Stimulated activated CD4-positive, alpha-beta T cell treated with anti-CD3 and anti-CD28 coated beads, Interleukin-4, amount 100 ng/mL, for 48 hours (primary cell): Measurements from ENCODE around the gene ZDHHC18.
"Not testable (repeated sequence)": the region's sequence is repeated elsewhere in the genome, so short reads cannot be mapped to it uniquely, and the experiment has no call there.

ENCODE experiments used
- DNase-seq, 2 donors: peaks; one replicate each; pipeline ENCODE4 v3.0.0-alpha.2; 2020; ENCODE audit warnings: low read depth in 2 of 2

ZDHHC18 gene

GRCh38 chr1:26791148-26791547 lies 35.3 kb upstream of the ZDHHC18 start:
- DNase-seq, result no peak

GRCh38 chr1:26791626-26792025 lies 34.9 kb upstream of the ZDHHC18 start:
- DNase-seq, result no peak

GRCh38 chr1:26792924-26793323 lies 33.6 kb upstream of the ZDHHC18 start:
- DNase-seq, result no peak

DNA sequence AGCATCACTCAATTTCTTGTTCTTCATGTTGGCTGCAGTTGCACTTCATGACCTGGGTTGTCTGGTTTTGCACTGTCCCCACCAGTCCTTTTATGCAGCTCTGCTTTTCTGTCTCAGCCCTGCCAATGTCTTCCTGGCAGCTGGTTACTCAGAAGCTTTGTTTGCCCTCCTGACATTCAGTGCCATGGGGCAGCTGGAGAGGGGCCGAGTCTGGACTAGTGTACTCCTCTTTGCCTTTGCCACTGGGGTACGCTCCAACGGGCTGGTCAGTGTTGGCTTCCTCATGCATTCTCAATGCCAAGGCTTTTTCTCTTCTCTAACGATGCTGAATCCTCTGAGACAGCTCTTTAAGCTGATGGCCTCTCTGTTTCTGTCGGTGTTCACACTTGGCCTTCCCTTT lies 32.1 kb upstream of the ZDHHC18 start:
- no peak for DNase-seq

DNA sequence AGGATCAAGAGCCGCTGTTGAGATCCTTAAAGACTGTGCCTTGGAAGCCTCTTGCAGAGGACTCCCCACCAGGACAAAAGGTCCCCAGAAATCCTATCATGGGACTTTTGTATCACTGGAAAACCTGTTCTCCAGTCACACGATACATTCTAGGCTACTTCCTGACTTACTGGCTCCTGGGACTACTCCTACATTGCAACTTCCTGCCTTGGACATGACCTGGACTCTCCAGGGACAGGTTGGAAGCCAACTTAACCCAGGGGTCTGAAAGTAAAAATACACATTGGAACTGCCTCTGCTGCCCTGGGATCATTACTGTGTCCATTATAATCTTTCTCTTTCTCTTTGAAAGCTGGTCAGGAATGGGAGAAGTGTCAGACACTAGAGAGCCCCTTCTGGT lies 28.9 kb upstream of the ZDHHC18 start:
- DNase-seq, result no peak

- DNase-seq, result no peak
Observed at GRCh38 chr1:26799479-26800142, 26.9 kb upstream of the ZDHHC18 start.

DNA sequence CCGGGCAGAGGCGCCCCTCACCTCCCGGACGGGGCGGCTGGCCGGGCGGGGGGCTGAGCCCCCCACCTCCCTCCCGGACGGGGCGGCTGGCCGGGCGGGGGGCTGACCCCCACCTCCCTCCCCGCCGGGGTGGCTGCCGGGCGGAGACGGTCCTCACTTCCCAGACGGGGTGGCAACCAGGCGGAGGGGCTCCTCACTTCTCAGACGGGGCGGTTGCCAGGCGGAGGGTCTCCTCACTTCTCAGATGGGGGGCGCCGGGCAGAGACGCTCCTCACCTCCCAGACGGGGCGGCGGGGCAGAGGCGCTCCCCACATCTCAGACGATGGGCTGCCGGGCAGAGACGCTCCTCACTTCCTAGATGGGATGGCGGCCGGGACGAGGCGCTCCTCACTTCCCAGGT lies 22.6 kb upstream of the ZDHHC18 start:
- not testable (repeated sequence) for DNase-seq

DNA sequence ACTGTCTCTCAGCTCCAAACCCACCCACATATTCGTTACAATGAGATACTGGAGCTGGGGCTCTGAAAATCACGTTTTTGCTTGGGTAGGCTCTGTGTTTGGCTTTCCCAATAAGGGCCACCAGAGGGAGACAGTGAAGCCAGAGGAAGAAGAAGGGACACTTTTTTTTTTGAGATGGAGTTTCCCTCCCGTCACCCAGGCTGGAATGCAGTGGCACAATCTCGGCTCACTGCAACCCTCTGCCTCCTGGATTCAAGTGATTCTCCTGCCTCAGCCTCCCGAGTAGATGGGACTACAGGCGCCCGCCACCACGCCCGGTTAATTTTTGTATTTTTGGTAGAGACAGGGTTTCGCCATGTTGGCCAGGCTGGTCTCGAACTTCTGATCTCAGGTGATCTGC lies 16.4 kb upstream of the ZDHHC18 start:
- DNase-seq, result peak; percentile 55 to 70

- DNase-seq, result no peak
Observed at GRCh38 chr1:26811057-26811456, 15.4 kb upstream of the ZDHHC18 start.

- no peak for DNase-seq
Observed at GRCh38 chr1:26811708-26812107, 14.8 kb upstream of the ZDHHC18 start.

GRCh38 chr1:26814377-26814776 lies 12.1 kb upstream of the ZDHHC18 start:
- no peak for DNase-seq

GRCh38 chr1:26814893-26815292 lies 11.6 kb upstream of the ZDHHC18 start:
- DNase-seq, result no peak

GRCh38 chr1:26820784-26821269 lies 5.7 kb upstream of the ZDHHC18 start:
- DNase-seq, result no peak

GRCh38 chr1:26822737-26823395 lies 3.6 kb upstream of the ZDHHC18 start:
- no peak for DNase-seq

GRCh38 chr1:26824731-26825130 lies 1.8 kb upstream of the ZDHHC18 start:
- DNase-seq, result no peak

GRCh38 chr1:26827106-26827604 lies 667 bp downstream of the ZDHHC18 start:
- DNase-seq, result no peak

DNA sequence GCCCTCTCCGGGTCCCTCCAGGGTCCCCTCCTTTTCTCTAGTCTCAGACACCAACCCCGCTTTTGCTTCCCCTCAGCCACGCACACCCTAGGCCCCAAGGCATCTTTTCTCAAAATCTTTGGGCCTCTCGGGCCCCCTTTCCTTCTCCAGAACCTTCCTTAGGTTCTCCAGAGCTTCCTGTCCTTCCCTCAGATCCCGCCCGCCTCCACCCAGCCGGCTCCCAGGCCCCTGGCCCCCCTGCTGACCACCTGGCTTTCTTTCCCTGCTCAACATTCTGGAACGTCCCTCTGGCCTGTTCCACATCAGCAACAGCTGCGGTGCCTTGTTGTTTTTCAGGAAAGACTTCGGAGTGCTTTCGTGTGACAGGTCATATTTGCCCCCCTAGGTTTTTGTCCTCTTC lies 1.2 kb downstream of the ZDHHC18 start:
- DNase-seq, result no peak

DNA sequence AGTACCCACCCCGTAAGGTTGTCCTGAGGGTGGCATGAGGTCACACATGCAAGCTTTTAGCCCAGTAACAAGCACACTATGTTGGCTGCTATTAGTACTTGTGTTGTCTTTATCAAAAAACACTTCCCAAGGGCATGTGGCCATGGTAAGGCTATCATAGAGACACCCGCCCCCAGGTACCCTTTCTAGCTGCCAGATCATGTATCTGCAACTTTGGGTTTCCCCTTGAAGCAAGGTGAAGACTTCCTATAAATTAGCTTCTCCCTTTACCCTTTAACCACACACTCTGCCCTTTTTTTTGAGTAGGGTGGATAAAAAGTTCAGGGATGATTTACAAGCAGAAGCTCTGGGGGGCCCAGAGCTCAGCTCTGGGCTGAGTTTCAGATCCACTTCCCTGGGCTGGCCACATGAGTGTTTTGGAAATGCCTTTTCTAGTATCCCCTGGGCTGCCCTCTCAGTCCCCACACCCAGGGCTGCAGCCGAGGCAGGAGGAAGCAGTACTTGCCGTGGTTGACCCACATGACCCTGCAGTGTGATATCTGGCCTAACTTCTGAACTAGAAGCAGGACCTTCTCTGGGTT lies 2.0 kb downstream of the ZDHHC18 start:
- DNase-seq, result no peak

DNA sequence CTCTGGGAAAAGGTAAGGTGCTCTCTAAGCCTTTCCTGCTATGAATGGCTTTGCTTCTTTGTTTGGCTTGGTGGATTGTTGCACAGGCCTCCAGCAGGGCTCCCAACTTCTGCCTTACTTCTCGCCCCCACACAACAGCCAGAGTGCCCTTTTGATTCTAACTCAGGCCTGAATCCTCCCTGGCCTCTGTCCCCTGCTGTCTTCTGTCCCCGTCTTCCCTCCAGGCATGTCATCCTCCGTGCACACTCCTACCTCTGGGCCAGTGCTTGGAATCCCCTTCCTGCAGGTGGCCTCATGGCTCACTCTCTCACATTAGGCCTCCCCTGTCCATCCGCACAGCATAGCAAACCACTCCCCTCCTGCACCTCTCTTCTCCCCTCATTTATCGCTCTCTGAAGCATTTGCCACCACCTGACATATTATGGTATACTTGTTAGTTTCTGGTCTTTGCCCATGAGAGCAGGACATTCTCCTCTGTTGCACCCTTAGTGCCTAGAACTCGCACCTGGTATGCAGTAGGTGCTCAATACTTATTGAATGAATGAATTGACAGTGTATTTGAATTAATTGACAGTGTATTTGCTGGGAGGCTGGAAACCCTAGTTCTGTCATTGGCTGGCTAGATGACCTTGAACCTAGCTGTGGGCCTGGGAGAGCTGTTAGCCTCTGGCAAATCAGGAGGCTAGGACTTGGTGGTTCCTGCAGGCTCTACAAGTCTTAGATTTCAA lies 2.9 kb downstream of the ZDHHC18 start:
- DNase-seq, result no peak

DNA sequence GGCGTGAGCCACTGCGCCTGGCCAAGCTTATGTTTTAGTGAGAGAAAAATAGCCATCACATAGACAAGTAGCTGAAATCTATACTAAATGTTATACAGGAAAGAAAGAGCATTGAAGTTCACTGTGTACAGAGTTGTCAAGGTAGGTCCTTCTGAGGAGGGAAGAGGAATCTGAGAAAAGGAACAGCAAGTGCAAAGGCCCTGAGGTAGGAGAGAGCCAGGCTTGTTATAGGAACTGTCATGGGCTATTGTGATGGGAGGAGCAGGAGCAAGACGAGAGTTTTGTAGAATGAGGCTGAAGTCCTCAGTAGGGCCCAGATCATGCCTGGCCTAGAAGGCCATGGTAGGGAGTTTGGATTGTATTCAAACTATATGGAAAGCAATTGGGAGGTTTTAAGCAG lies 4.6 kb downstream of the ZDHHC18 start:
- no peak for DNase-seq

DNA sequence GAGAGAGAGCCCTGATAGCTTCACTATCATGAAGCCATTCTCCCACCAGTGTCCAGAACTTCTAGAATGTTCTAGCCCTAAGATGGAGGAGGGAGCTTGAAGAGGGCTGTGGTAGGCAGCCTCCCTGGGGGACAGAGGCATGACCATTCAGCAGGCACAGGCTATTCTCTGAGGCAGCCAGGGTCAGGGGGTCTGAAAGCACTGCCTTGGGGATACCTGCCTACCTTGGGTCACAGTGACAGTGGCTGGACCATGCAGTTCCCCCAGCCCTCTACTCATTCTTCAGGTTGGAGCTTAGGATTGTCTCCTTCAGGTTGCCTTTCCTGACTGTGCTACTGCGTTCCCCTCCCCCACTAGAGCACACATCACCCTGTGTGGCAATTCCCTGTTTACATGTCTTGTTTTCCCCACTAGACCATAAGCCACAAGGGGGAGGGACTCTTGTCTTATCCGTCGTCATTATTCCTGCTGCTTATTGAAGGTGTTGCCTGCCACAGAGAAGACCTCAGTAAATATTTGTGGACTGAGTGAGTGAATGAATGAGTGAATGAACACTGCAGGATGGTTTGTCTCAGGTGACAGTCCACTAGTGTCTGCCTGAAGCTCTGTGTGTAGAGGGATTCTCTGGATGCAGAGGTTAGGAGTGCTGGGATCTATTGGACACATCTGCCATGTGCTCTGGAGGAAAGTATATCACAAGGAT lies 5.2 kb downstream of the ZDHHC18 start:
- DNase-seq, result no peak
